Endothelial cell (in vitro differentiated cells): ENCODE measurements around the gene ACSL6. TPM values are rescaled to one million over a fixed set of nuclear protein-coding genes. Genes with fewer than 3 reads are reported as not detected.

Experiments
- DNase-seq: peaks from one replicate; pipeline ENCODE4 v3.0.0; 2021; ENCODE audit warnings: low spot score
- H3K27ac Mint-ChIP-seq: one replicate; pipeline ENCODE4 v1.8.0; 2021; ENCODE audit warnings: mixed read lengths, inconsistent platforms; ENCODE audit not compliant: unreplicated experiment
- H3K27me3 Mint-ChIP-seq: one replicate; pipeline ENCODE4 v1.8.0; 2021; ENCODE audit warnings: mild to moderate bottlenecking, moderate library complexity, mixed read lengths, inconsistent platforms; ENCODE audit not compliant: unreplicated experiment
- H3K36me3 Mint-ChIP-seq: one replicate; pipeline ENCODE4 v1.8.0; 2021; ENCODE audit warnings: mild to moderate bottlenecking, low read depth, mixed read lengths, inconsistent platforms; ENCODE audit not compliant: unreplicated experiment
- H3K4me1 Mint-ChIP-seq: one replicate; pipeline ENCODE4 v1.8.0; 2021; ENCODE audit warnings: mild to moderate bottlenecking, mixed read lengths, inconsistent platforms; ENCODE audit not compliant: unreplicated experiment
- H3K4me3 Mint-ChIP-seq: one replicate; pipeline ENCODE4 v1.8.0; 2021; ENCODE audit warnings: mild to moderate bottlenecking, mixed read lengths, inconsistent platforms; ENCODE audit not compliant: unreplicated experiment
- H3K9me3 Mint-ChIP-seq: one replicate; pipeline ENCODE4 v1.8.0; 2021; ENCODE audit warnings: mixed read lengths, inconsistent platforms; ENCODE audit not compliant: unreplicated experiment
- total RNA-seq: library from RNA; stranded (reverse); fragmentation: NEBNext Ultra II Directional; extraction: Animal tissue kit (Norgen Biotek cat#: 25700); gene quantifications from one replicate; pipeline ENCODE4 v1.2.1, GENCODE V29; 2021; ENCODE audit not compliant: unreplicated experiment
- TF ChIP-seq, protein P1 (sequence below): fragments of 200-600 bp; sonication (generic); IDR thresholded peaks from one replicate; pipeline ENCODE4 v1.5.0; 2021; ENCODE audit warnings: antibody characterized with exemption; ENCODE audit not compliant: unreplicated experiment

ACSL6 gene
- total RNA-seq, 1 donor from 2014 or later = 0.80 TPM

GRCh38 chr5:131979816-131980215 lies 31.6 kb downstream of the ACSL6 start:
- no peaks in the 10 kb centered on the region for H3K9me3 Mint-ChIP-seq
- H3K4me3 Mint-ChIP-seq = no peak overlapping the region
- DNase-seq = no peak
- H3K27me3 Mint-ChIP-seq = peaks cover 4% of the 10 kb centered on the region
- H3K27ac Mint-ChIP-seq = no peak overlapping the region
- TF ChIP-seq, protein P1, sequence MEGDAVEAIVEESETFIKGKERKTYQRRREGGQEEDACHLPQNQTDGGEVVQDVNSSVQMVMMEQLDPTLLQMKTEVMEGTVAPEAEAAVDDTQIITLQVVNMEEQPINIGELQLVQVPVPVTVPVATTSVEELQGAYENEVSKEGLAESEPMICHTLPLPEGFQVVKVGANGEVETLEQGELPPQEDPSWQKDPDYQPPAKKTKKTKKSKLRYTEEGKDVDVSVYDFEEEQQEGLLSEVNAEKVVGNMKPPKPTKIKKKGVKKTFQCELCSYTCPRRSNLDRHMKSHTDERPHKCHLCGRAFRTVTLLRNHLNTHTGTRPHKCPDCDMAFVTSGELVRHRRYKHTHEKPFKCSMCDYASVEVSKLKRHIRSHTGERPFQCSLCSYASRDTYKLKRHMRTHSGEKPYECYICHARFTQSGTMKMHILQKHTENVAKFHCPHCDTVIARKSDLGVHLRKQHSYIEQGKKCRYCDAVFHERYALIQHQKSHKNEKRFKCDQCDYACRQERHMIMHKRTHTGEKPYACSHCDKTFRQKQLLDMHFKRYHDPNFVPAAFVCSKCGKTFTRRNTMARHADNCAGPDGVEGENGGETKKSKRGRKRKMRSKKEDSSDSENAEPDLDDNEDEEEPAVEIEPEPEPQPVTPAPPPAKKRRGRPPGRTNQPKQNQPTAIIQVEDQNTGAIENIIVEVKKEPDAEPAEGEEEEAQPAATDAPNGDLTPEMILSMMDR = no peak
- H3K4me1 Mint-ChIP-seq = peaks cover 19% of the 10 kb centered on the region
- no peaks in the 10 kb centered on the region for H3K36me3 Mint-ChIP-seq

DNA sequence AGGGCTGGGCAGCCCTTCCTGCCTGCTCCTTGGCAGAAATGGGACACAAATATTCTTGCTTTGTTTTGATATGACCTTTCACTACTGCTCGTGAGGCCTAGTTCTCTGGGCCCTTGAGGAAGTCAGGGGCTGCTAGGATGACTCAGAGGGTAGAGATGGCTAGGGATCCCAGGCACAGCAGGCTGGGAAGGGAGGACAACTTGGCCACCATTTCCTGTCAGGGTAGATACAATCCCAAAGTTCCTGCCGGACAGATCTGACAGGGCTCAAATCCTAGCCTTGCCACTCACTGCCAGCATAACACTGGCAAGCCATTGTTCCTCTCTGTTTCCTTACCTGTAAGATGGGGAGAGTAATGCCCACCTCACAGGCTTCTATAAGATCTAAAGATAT lies 34.2 kb downstream of the ACSL6 start:
- H3K36me3 Mint-ChIP-seq = peaks cover 5% of the 10 kb centered on the region
- H3K27me3 Mint-ChIP-seq = peaks cover 1% of the 10 kb centered on the region
- H3K4me3 Mint-ChIP-seq = no peak overlapping the region
- TF ChIP-seq, protein P1 = no peak
- H3K9me3 Mint-ChIP-seq = no peaks in the 10 kb centered on the region
- no peak overlapping the region for H3K27ac Mint-ChIP-seq
- peaks cover 36% of the 10 kb centered on the region for H3K4me1 Mint-ChIP-seq
- DNase-seq = no peak

DNA sequence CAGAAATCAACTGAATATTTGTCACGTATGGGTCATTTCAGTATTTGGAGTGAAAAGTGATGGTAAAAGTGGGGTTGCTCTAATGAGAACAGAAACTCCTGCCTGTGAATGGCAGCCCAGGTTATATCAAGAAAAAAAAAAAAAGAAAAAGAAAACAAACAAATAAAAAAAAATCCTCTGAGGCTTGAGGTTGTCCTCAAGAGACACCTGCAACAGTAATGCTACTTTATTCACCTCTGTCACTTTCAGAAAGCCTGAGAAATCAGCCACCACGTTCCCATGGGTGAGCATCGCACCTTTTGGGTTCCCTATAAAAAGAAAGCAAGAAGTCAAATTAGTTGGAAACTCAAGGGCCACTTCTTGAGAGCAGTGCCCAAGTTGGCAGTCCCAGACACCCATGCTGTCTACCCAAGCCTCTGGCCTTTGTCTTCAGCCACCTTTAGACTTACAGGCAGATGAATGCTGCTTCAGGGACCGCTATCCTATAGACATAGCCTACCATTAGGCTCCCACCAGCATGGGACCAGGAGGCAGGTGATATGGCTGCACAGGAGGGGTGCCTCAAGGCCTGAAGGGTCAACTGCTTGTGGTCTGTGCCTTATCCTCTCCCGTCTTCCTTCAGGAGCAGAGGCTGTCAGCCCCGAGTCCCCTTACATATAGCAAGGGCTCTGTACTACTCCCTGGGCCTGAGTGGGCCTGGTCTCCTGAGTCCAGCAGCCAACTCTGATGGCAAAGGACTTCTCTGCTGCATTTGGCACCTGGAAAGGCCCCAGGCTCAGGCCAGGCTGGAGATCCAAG lies 34.8 kb downstream of the ACSL6 start:
- H3K9me3 Mint-ChIP-seq = no peaks in the 10 kb centered on the region
- DNase-seq = no peak

GRCh38 chr5:131974956-131975726 lies 36.3 kb downstream of the ACSL6 start:
- peaks cover 1% of the 10 kb centered on the region for H3K27me3 Mint-ChIP-seq
- H3K36me3 Mint-ChIP-seq = peaks cover 5% of the 10 kb centered on the region
- H3K4me1 Mint-ChIP-seq = peaks cover 38% of the 10 kb centered on the region
- no peak overlapping the region for H3K4me3 Mint-ChIP-seq
- no peaks in the 10 kb centered on the region for H3K9me3 Mint-ChIP-seq
- peak overlapping the region; percentile 68 for H3K27ac Mint-ChIP-seq
- TF ChIP-seq, protein P1 = no peak
- no peak for DNase-seq

More for the DNA sequence above, 34.8 kb downstream of the ACSL6 start:
- peaks cover 1% of the 10 kb centered on the region for H3K27me3 Mint-ChIP-seq
- TF ChIP-seq, protein P1 = no peak
- no peak overlapping the region for H3K4me3 Mint-ChIP-seq
- H3K27ac Mint-ChIP-seq = no peak overlapping the region
- peaks cover 5% of the 10 kb centered on the region for H3K36me3 Mint-ChIP-seq
- H3K4me1 Mint-ChIP-seq = peaks cover 38% of the 10 kb centered on the region

DNA sequence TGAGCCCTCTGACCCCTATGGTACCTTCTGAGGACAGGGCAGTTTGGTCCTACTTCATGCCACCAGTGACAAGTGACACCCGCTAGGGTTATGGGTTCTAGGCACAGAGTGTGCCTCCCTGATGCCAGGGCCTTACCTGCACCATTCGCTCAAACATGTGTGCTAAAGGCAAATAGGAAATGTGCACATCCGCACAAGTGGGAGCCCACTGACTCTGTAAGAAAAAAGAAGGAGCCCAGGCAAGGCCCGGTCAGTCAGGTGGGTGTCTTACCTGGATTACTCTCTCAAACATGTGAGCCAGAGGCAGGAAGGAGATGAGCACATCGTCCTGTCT lies 36.9 kb downstream of the ACSL6 start:
- no peaks in the 10 kb centered on the region for H3K9me3 Mint-ChIP-seq
- H3K36me3 Mint-ChIP-seq = peaks cover 5% of the 10 kb centered on the region
- H3K27ac Mint-ChIP-seq = peak overlapping the region; percentile 68
- TF ChIP-seq, protein P1 = no peak
- H3K4me3 Mint-ChIP-seq = no peak overlapping the region
- DNase-seq = no peak
- peaks cover 38% of the 10 kb centered on the region for H3K4me1 Mint-ChIP-seq
- H3K27me3 Mint-ChIP-seq = peaks cover 1% of the 10 kb centered on the region
